Coronary artery (tissue), 2 donors: ENCODE data around the gene PKP2.
"Not testable (repeated sequence)": the region's sequence is repeated elsewhere in the genome, so short reads cannot be mapped to it uniquely, and the experiment has no call there.

Source experiments
- DNase-seq: peaks from one replicate; pipeline ENCODE4 v3.0.0-alpha.2; 2017; ENCODE audit warnings: low spot score
- H3K27ac ChIP-seq, 2 donors: fragments of 200-600 bp; sonication (generic); one replicate each; pipeline ENCODE4 v1.5.1; 2016 to 2019
- H3K4me3 ChIP-seq: fragments of 200-600 bp; sonication (generic); 2 replicates; pipeline ENCODE4 v1.5.1; 2016; ENCODE audit warnings: mild to moderate bottlenecking, moderate library complexity
- TF ChIP-seq, protein P1 (sequence below): fragments of 200-600 bp; sonication (generic); IDR thresholded peaks from one replicate; pipeline ENCODE4 v1.5.1; 2019; ENCODE audit warnings: antibody characterized with exemption

PKP2 gene

GRCh38 chr12:32877601-32878459 lies 18.7 kb downstream of the PKP2 start:
- peak overlapping the region; percentile 17 for H3K4me3 ChIP-seq
- peak overlapping the region in 1 of 2 donors; percentile 60 for H3K27ac ChIP-seq
- DNase-seq = no peak
- TF ChIP-seq, protein P1, sequence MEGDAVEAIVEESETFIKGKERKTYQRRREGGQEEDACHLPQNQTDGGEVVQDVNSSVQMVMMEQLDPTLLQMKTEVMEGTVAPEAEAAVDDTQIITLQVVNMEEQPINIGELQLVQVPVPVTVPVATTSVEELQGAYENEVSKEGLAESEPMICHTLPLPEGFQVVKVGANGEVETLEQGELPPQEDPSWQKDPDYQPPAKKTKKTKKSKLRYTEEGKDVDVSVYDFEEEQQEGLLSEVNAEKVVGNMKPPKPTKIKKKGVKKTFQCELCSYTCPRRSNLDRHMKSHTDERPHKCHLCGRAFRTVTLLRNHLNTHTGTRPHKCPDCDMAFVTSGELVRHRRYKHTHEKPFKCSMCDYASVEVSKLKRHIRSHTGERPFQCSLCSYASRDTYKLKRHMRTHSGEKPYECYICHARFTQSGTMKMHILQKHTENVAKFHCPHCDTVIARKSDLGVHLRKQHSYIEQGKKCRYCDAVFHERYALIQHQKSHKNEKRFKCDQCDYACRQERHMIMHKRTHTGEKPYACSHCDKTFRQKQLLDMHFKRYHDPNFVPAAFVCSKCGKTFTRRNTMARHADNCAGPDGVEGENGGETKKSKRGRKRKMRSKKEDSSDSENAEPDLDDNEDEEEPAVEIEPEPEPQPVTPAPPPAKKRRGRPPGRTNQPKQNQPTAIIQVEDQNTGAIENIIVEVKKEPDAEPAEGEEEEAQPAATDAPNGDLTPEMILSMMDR = no peak

GRCh38 chr12:32876004-32876403 lies 20.6 kb downstream of the PKP2 start:
- no peak overlapping the region for H3K4me3 ChIP-seq
- DNase-seq = no peak
- H3K27ac ChIP-seq = no peak overlapping the region
- TF ChIP-seq, protein P1 = no peak

DNA sequence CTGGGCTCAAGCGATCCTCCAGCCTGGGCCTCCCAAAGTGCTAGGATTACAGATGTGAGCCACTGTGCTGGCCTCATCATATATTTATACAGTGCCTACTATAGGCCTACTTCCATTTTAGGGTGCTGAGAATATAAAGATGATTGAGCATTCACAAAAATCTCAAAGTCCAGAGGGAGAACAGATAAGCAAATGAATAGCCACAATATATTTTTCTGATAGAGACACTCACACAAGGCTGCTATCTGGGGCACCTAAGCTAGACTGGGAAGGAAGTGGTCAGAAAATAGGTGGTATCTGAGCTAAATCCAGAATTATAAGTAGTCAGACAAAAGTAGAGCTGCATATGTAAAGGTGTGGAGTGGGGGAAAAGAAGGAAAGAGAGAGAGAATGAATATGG lies 21.6 kb downstream of the PKP2 start:
- TF ChIP-seq, protein P1 = no peak
- no peak overlapping the region for H3K27ac ChIP-seq

GRCh38 chr12:32874078-32874477 lies 22.5 kb downstream of the PKP2 start:
- Histone ChIP-seq H3K4me3 (no peak overlapping the region), H3K27ac (no peak overlapping the region)
- DNase-seq = no peak
- TF ChIP-seq, protein P1 = no peak

More for the DNA sequence above, 21.6 kb downstream of the PKP2 start:
- no peak for DNase-seq
- H3K4me3 ChIP-seq = no peak overlapping the region

- H3K4me3 ChIP-seq, H3K27ac ChIP-seq, DNase-seq: not testable (repeated sequence)
Measured at GRCh38 chr12:32872416-32872815, 24.2 kb downstream of the PKP2 start.

GRCh38 chr12:32870716-32871115 lies 25.9 kb downstream of the PKP2 start:
- TF ChIP-seq, protein P1 = no peak
- H3K4me3 ChIP-seq = no peak overlapping the region
- no peak for DNase-seq
- H3K27ac ChIP-seq = no peak overlapping the region

DNA sequence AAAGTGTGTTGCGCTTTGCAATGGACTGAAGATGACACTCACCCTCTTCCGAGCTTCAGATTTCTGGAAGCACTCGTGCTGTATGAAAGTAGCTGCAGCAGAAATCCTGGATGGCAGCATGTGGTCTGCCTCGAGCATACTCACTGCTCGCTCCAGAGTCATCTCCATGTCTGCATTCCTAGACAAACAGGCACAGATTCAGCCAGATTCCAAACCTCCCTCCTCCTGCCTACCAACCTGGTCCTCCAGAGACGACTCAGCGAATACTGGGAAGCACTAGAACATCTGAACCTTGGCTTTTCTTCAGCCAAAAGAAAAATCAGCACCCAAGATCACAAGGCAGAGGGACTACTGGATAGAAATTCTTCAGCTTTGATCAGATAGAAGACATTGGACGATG lies 27.7 kb downstream of the PKP2 start:
- Histone ChIP-seq H3K4me3 (no peak overlapping the region), H3K27ac (no peak overlapping the region)
- DNase-seq = no peak
- TF ChIP-seq, protein P1 = no peak
